Caco-2 (cell line): Measurements from ENCODE around the gene GSTM5. TPM values are rescaled to one million over a fixed set of nuclear protein-coding genes. Genes with fewer than 3 reads are reported as not detected.
"Not testable (repeated sequence)": the region's sequence is repeated elsewhere in the genome, so short reads cannot be mapped to it uniquely, and the experiment has no call there.

Experiments used
- BruUV-seq: library from RNA; stranded (reverse); fragments of 400-500 nt; replicated peaks from 2 replicates; lab custom pipeline; 2021; lab: Mats Ljungman, UMichigan
- CTCF ChIA-PET: fragments of 300-600 bp; sonication (Branson Sonifier 250); formaldehyde crosslinking; loops from one replicate; lab custom pipeline; 2022; ENCODE audit warnings: antibody characterized with exemption; lab: Charles Lee
- POLR2A ChIA-PET: fragments of 300-600 bp; sonication (Branson Sonifier 250); formaldehyde crosslinking; loops from one replicate; lab custom pipeline; 2022; ENCODE audit warnings: antibody characterized with exemption; lab: Charles Lee
- DNase-seq, 2 experiments: peaks; one replicate each; pipeline versions ENCODE4 v3.0.0 to v3.0.0-alpha.2; 2020 to 2022
- H3K27me3 ChIP-seq: replicated peaks from 2 replicates; pipeline ENCODE4 v1.6.0; 2011; ENCODE audit warnings: low read length; ENCODE audit not compliant: control insufficient read depth, insufficient read depth
- H3K36me3 ChIP-seq: 2 replicates; pipeline ENCODE4 v1.5.1; 2011; ENCODE audit warnings: low read length; ENCODE audit not compliant: control insufficient read depth, insufficient read depth
- H3K4me1 ChIP-seq: fragments of 250-450 bp; sonication (Bioruptor Pico); 2 replicates; pipeline ENCODE4 v1.5.1; 2020; ENCODE audit warnings: mild to moderate bottlenecking
- H3K4me3 ChIP-seq: 2 replicates; pipeline ENCODE4 v1.5.1; 2011; ENCODE audit warnings: low read depth, mild to moderate bottlenecking, control low read depth, low read length
- H3K9me3 ChIP-seq: fragments of 250-450 bp; sonication (Bioruptor Pico); 2 replicates; pipeline ENCODE4 v1.5.1; 2020; ENCODE audit warnings: mild to moderate bottlenecking, moderate library complexity
- H3K27ac Mint-ChIP-seq: one replicate; pipeline ENCODE4 v1.8.0; 2022; ENCODE audit warnings: mixed read lengths; ENCODE audit not compliant: unreplicated experiment
- H3K27me3 Mint-ChIP-seq: one replicate; pipeline ENCODE4 v1.8.0; 2022; ENCODE audit warnings: mixed read lengths; ENCODE audit not compliant: insufficient read depth, unreplicated experiment
- H3K36me3 Mint-ChIP-seq: one replicate; pipeline ENCODE4 v1.8.0; 2022; ENCODE audit warnings: mild to moderate bottlenecking, mixed read lengths; ENCODE audit not compliant: insufficient read depth, unreplicated experiment
- H3K4me1 Mint-ChIP-seq: one replicate; pipeline ENCODE4 v1.8.0; 2022; ENCODE audit warnings: low read depth, mixed read lengths; ENCODE audit not compliant: unreplicated experiment
- H3K4me3 Mint-ChIP-seq: one replicate; pipeline ENCODE4 v1.8.0; 2022; ENCODE audit warnings: mild to moderate bottlenecking, moderate library complexity, mixed read lengths; ENCODE audit not compliant: unreplicated experiment
- H3K9me3 Mint-ChIP-seq: one replicate; pipeline ENCODE4 v1.8.0; 2022; ENCODE audit warnings: mixed read lengths; ENCODE audit not compliant: unreplicated experiment
- CTCF ChIP-seq, 2 experiments: fragments of 200-600 bp in 1 of 2; IDR thresholded peaks; 1 replicate in 1 of 2; 2 replicates in 1 of 2; pipeline versions ENCODE4 v1.5.1 to v1.8.0; 2011 to 2022; ENCODE audit warnings: antibody characterized with exemption in 1 of 2, control low read depth in 1 of 2, inconsistent platforms in 1 of 2, low read depth in 1 of 2, low read length in 1 of 2, mild to moderate bottlenecking in 1 of 2, moderate library complexity in 1 of 2; ENCODE audit not compliant: insufficient read depth in 1 of 2, severe bottlenecking in 1 of 2, unreplicated experiment in 1 of 2
- intact Hi-C: fragments of 100-400 bp; cut with micrococcal nuclease; formaldehyde crosslinking; loops from one replicate; pipeline ENCODE4 v1.10.0; 2022; ENCODE audit not compliant: unreplicated experiment
- total RNA-seq: library from RNA; stranded (reverse); gene quantifications from 2 replicates; pipeline ENCODE4 v1.2.3, GENCODE V29; 2022

GSTM5 gene
- total RNA-seq, 1 experiment from 2014 or later: 6.0 TPM

GRCh38 chr1:109764561-109765482 lies 52.8 kb downstream of the GSTM5 start:
- POLR2A ChIA-PET: interaction anchor here (1.2 kb wide), 1 partner anchor 216 kb away, joined by 3 read pairs; the partner anchor contains the start of gene GNAI3
- no peaks in the 10 kb centered on the region for H3K36me3 ChIP-seq
- Mint-ChIP-seq H3K27ac (peak overlapping the region; percentile 76), H3K36me3 (no peaks in the 10 kb centered on the region), H3K9me3 (no peaks in the 10 kb centered on the region), H3K27me3 (no peaks in the 10 kb centered on the region), H3K4me1 (peaks cover 27% of the 10 kb centered on the region), H3K4me3 (peak overlapping the region; percentile 47)
- H3K4me1 ChIP-seq: peaks cover 19% of the 10 kb centered on the region
- peak in 1 of 2 experiments; percentile 17 for DNase-seq
- no peak overlapping the region for H3K4me3 ChIP-seq
- CTCF ChIA-PET: interaction anchor here (1.2 kb wide), 1 partner anchor 125 kb away, joined by 3 read pairs; no protein-coding TSS in a partner anchor
- H3K9me3 ChIP-seq: no peaks in the 10 kb centered on the region
- no peak for TF ChIP-seq CTCF (IDR thresholded peaks at IDR 0.05; ENCODE audit: insufficient read depth in 1 of 2, low read depth in 1 of 2, low read length in 1 of 2, severe bottlenecking in 1 of 2, unreplicated experiment in 1 of 2)
- no TSS peak for BruUV-seq
- H3K27me3 ChIP-seq: no peaks in the 10 kb centered on the region
- intact Hi-C loops: no loop called here

- no peak for DNase-seq
- BruUV-seq: no TSS peak
- Histone ChIP-seq H3K4me3 (no peak overlapping the region), H3K27me3 (no peaks in the 10 kb centered on the region), H3K36me3 (no peaks in the 10 kb centered on the region), H3K4me1 (peaks cover 19% of the 10 kb centered on the region), H3K9me3 (no peaks in the 10 kb centered on the region)
- Mint-ChIP-seq H3K9me3 (no peaks in the 10 kb centered on the region), H3K4me1 (peaks cover 21% of the 10 kb centered on the region), H3K27ac (no peak overlapping the region), H3K27me3 (no peaks in the 10 kb centered on the region), H3K36me3 (no peaks in the 10 kb centered on the region), H3K4me3 (no peak overlapping the region)
- ChIA-PET CTCF (no interaction called here), POLR2A (no interaction called here)
- no peak for TF ChIP-seq CTCF (IDR thresholded peaks at IDR 0.05; ENCODE audit: insufficient read depth in 1 of 2, low read depth in 1 of 2, low read length in 1 of 2, severe bottlenecking in 1 of 2, unreplicated experiment in 1 of 2)
- intact Hi-C loops: no loop called here
Observed at GRCh38 chr1:109765483-109765815, 53.4 kb downstream of the GSTM5 start.

- intact Hi-C loops: no loop called here
- CTCF ChIA-PET: no interaction called here
- no peaks in the 10 kb centered on the region for H3K36me3 ChIP-seq
- peaks cover 19% of the 10 kb centered on the region for H3K4me1 ChIP-seq
- H3K27me3 Mint-ChIP-seq: no peaks in the 10 kb centered on the region
- no TSS peak for BruUV-seq
- H3K27ac Mint-ChIP-seq: no peak overlapping the region
- H3K36me3 Mint-ChIP-seq: no peaks in the 10 kb centered on the region
- H3K9me3 ChIP-seq: no peaks in the 10 kb centered on the region
- no peaks in the 10 kb centered on the region for H3K27me3 ChIP-seq
- POLR2A ChIA-PET: no interaction called here
- H3K4me3 ChIP-seq: no peak overlapping the region
- H3K4me3 Mint-ChIP-seq: no peak overlapping the region
- H3K4me1 Mint-ChIP-seq: peaks cover 15% of the 10 kb centered on the region
- no peaks in the 10 kb centered on the region for H3K9me3 Mint-ChIP-seq
- peak in 1 of 2 experiments; percentile 8 for DNase-seq
- no peak for TF ChIP-seq CTCF (IDR thresholded peaks at IDR 0.05; ENCODE audit: insufficient read depth in 1 of 2, low read depth in 1 of 2, low read length in 1 of 2, severe bottlenecking in 1 of 2, unreplicated experiment in 1 of 2)
Observed at GRCh38 chr1:109765896-109766615, 54.0 kb downstream of the GSTM5 start.

GRCh38 chr1:109766991-109767636 lies 55.1 kb downstream of the GSTM5 start:
- H3K27me3 ChIP-seq, H3K27me3 Mint-ChIP-seq, BruUV-seq, H3K36me3 ChIP-seq, H3K4me3 Mint-ChIP-seq, H3K9me3 Mint-ChIP-seq, POLR2A ChIA-PET, DNase-seq, H3K9me3 ChIP-seq, CTCF ChIA-PET, intact Hi-C loops, H3K36me3 Mint-ChIP-seq, H3K4me3 ChIP-seq, H3K27ac Mint-ChIP-seq: not testable (repeated sequence)
- peaks cover 19% of the 10 kb centered on the region for H3K4me1 ChIP-seq
- peaks cover 14% of the 10 kb centered on the region for H3K4me1 Mint-ChIP-seq
